ENCODE results near the gene CHD6.

DNA sequence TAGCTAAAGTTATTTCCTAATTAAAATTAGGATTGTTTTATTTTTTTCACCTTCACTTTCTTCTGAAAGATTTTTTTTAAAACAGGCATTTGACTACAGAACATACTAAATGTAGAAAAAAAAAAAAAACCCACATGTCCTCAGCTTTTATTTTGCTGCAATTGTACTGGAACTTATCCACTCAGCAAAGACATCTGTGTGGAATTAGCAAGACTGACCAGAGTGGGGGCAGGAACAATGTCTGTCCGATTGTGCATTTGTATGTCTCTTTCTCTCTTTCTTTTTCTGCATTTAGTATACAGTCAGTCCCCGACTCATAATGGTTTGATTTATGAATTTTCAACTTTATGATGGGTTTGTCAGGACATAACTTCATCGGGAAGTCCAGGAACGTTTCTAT is 77.3 kb downstream of the CHD6 start:
- no peak for TF ChIP-seq CTCF (IDR thresholded peaks at IDR 0.05)
- no peak for TF ChIP-seq POLR2A (IDR thresholded peaks at IDR 0.05)

All from adrenal gland (tissue), 5 donors.